Activated T-cell treated with anti-CD3 and anti-CD28 coated beads for 1 hour (primary cell): Measurements from ENCODE around the gene ADGB.
"Not testable (repeated sequence)": the region's sequence is repeated elsewhere in the genome, so short reads cannot be mapped to it uniquely, and the experiment has no call there.

Experiments
- DNase-seq: peaks from one replicate; pipeline ENCODE4 v3.0.0-alpha.2; 2020; ENCODE audit warnings: low read depth

Gene ADGB

GRCh38 chr6:146598772-146599405 lies at the start of gene ADGB:
Gene ADGB (plus strand): TSS chr6:146598972. CDS start chr6:146599041, 69 bp downstream.
- no peak for DNase-seq

GRCh38 chr6:146550911-146551310 lies 47.9 kb upstream of the ADGB start:
- DNase-seq, result no peak

GRCh38 chr6:146551545-146551944 lies 47.2 kb upstream of the ADGB start:
- DNase-seq, result no peak

- no peak for DNase-seq
Observed at GRCh38 chr6:146553377-146554135, 45.2 kb upstream of the ADGB start.

- no peak for DNase-seq
Observed at GRCh38 chr6:146560607-146561006, 38.2 kb upstream of the ADGB start.

GRCh38 chr6:146566661-146567060 lies 32.1 kb upstream of the ADGB start:
- DNase-seq, result not testable (repeated sequence)

- not testable (repeated sequence) for DNase-seq
Observed at GRCh38 chr6:146568619-146569018, 30.2 kb upstream of the ADGB start.

- DNase-seq, result no peak
Observed at GRCh38 chr6:146574211-146574610, 24.6 kb upstream of the ADGB start.

GRCh38 chr6:146578054-146578453 lies 20.7 kb upstream of the ADGB start:
- no peak for DNase-seq

GRCh38 chr6:146581968-146582367 lies 16.8 kb upstream of the ADGB start:
- no peak for DNase-seq

- no peak for DNase-seq
Observed at GRCh38 chr6:146582857-146583256, 15.9 kb upstream of the ADGB start.

- DNase-seq, result no peak
Observed at GRCh38 chr6:146583966-146584365, 14.8 kb upstream of the ADGB start.

- DNase-seq, result no peak
Observed at GRCh38 chr6:146587459-146587858, 11.3 kb upstream of the ADGB start.

- no peak for DNase-seq
Observed at GRCh38 chr6:146590492-146590891, 8.3 kb upstream of the ADGB start.

GRCh38 chr6:146592451-146592850 lies 6.3 kb upstream of the ADGB start:
- DNase-seq, result no peak

- DNase-seq, result no peak
Observed at GRCh38 chr6:146593986-146594385, 4.8 kb upstream of the ADGB start.

GRCh38 chr6:146594495-146594894 lies 4.3 kb upstream of the ADGB start:
- DNase-seq, result no peak

- DNase-seq, result no peak
Observed at GRCh38 chr6:146595972-146596731, 2.6 kb upstream of the ADGB start.

GRCh38 chr6:146601352-146601751 lies 2.6 kb downstream of the ADGB start:
- DNase-seq, result no peak

GRCh38 chr6:146602526-146602925 lies 3.8 kb downstream of the ADGB start:
- DNase-seq, result no peak

GRCh38 chr6:146613947-146614346 lies 15.2 kb downstream of the ADGB start:
- DNase-seq, result no peak

- no peak for DNase-seq
Observed at GRCh38 chr6:146620655-146621054, 21.9 kb downstream of the ADGB start.

- no peak for DNase-seq
Observed at GRCh38 chr6:146628350-146628749, 29.6 kb downstream of the ADGB start.
